Mesendoderm (in vitro differentiated cells): Measurements from ENCODE around the gene IKBKE. TPM values are rescaled to one million over a fixed set of nuclear protein-coding genes. Genes with fewer than 3 reads are reported as not detected.

ENCODE experiments used
- DNase-seq: peaks from one replicate; pipeline ENCODE4 v3.0.0; 2013
- H2AK5ac ChIP-seq: 2 replicates; pipeline ENCODE4 v1.6.1; 2013; ENCODE audit warnings: low read length, inconsistent platforms
- H2BK120ac ChIP-seq: 2 replicates; pipeline ENCODE4 v1.6.1; 2013; ENCODE audit warnings: low read depth, mild to moderate bottlenecking, low read length, moderate library complexity, mixed read lengths
- H2BK15ac ChIP-seq: replicated peaks from 2 replicates; pipeline ENCODE4 v1.6.1; 2013; ENCODE audit warnings: low read depth, mild to moderate bottlenecking, moderate library complexity
- H2BK5ac ChIP-seq: 2 replicates; pipeline ENCODE4 v1.6.1; 2013; ENCODE audit warnings: low read length, inconsistent platforms
- H3K18ac ChIP-seq: 2 replicates; pipeline ENCODE4 v1.6.1; 2013; ENCODE audit warnings: mild to moderate bottlenecking, low read length, mixed read lengths
- H3K23ac ChIP-seq: one replicate; pipeline ENCODE4 v1.6.1; 2013; ENCODE audit warnings: low read length
- H3K27ac ChIP-seq: 2 replicates; pipeline ENCODE4 v1.5.1; 2013; ENCODE audit warnings: low read depth, mild to moderate bottlenecking, inconsistent platforms, low read length, moderate library complexity
- H3K27me3 ChIP-seq: 2 replicates; pipeline ENCODE4 v1.6.1; 2013; ENCODE audit warnings: low read length, control low read depth, mild to moderate bottlenecking, inconsistent platforms; ENCODE audit not compliant: insufficient read depth, poor library complexity
- H3K36me3 ChIP-seq: 2 replicates; pipeline ENCODE4 v1.6.1; 2013; ENCODE audit warnings: low read length, inconsistent platforms; ENCODE audit not compliant: control insufficient read depth, insufficient read depth
- H3K4ac ChIP-seq: one replicate; pipeline ENCODE4 v1.6.1; 2013; ENCODE audit warnings: low read depth, mild to moderate bottlenecking, low read length, moderate library complexity
- H3K4me1 ChIP-seq: 2 replicates; pipeline ENCODE4 v1.6.1; 2013; ENCODE audit warnings: low read depth, low read length, inconsistent platforms; ENCODE audit not compliant: control insufficient read depth
- H3K4me2 ChIP-seq: 2 replicates; pipeline ENCODE4 v1.6.1; 2013; ENCODE audit warnings: low read length
- H3K4me3 ChIP-seq: 2 replicates; pipeline ENCODE4 v1.5.1; 2013; ENCODE audit warnings: mild to moderate bottlenecking, low read length
- H3K56ac ChIP-seq: one replicate; pipeline ENCODE4 v1.6.1; 2013; ENCODE audit warnings: low read length
- H3K79me1 ChIP-seq: 2 replicates; pipeline ENCODE4 v1.6.1; 2013; ENCODE audit warnings: low read length, inconsistent platforms
- H3K79me2 ChIP-seq: 2 replicates; pipeline ENCODE4 v1.6.1; 2013; ENCODE audit warnings: mild to moderate bottlenecking, low read length; ENCODE audit not compliant: control insufficient read depth, insufficient read depth
- H3K9ac ChIP-seq: 2 replicates; pipeline ENCODE4 v1.6.1; 2013; ENCODE audit warnings: low read length, inconsistent platforms
- H4K5ac ChIP-seq: one replicate; pipeline ENCODE4 v1.6.1; 2013; ENCODE audit warnings: low read length
- H4K8ac ChIP-seq: one replicate; pipeline ENCODE4 v1.6.1; 2013; ENCODE audit warnings: low read depth, mild to moderate bottlenecking, control low read depth, low read length, moderate library complexity
- WGBS: extraction: QIAGEN DNeasy Blood & Tissue Kit; methylation state at CpG from one replicate; pipeline ENCODE4 v1.1.7; 2013; ENCODE audit warnings: low lambda C conversion rate, missing lambda C conversion rate; ENCODE audit not compliant: insufficient coverage; ENCODE audit errors: extremely low coverage; 5-methylcytosine and 5-hydroxymethylcytosine counted together
- polyA plus RNA-seq, 2 experiments: library from polyadenylated mRNA; stranded (reverse); fragments of 200-250 nt; gene quantifications; one replicate each; pipeline ENCODE4 v1.2.3, GENCODE V29; 2013

IKBKE gene
- 3.7 TPM for polyA plus RNA-seq (2013, experiment 1 of 2)
- 3.8 TPM for polyA plus RNA-seq (2013, experiment 2 of 2)

- Histone ChIP-seq H2BK120ac (no peak within 1 kb of the TSS), H2BK5ac (peak within 1 kb of the TSS; percentile 82)
- DNase-seq, result peak; percentile 89
These were observed at the start of gene IKBKE for GRCh38 chr1:206469933-206470691. Gene IKBKE, plus strand, starts transcription at chr1:206470476. Its CDS starts 2,752 bp downstream, at chr1:206473228.

GRCh38 chr1:206421616-206422340, 48.5 kb upstream of the IKBKE start:
- no peak overlapping the region for H3K4me3 ChIP-seq
- DNase-seq, result no peak
- H2BK120ac ChIP-seq, result no peak overlapping the region
- H3K9ac ChIP-seq, result no peak overlapping the region
- no CpG with 5 or more reads among the region's 11 CpGs for WGBS
- no peak overlapping the region for H3K27ac ChIP-seq
- H3K27me3 ChIP-seq, result no peaks in the 10 kb centered on the region
- no peak overlapping the region for H3K4ac ChIP-seq
- no peak overlapping the region for H3K18ac ChIP-seq
- H4K5ac ChIP-seq, result no peak overlapping the region
- H2AK5ac ChIP-seq, result no peak overlapping the region
- H4K8ac ChIP-seq, result no peak overlapping the region
- no peaks in the 10 kb centered on the region for H3K4me1 ChIP-seq
- no peak overlapping the region for H3K23ac ChIP-seq
- no peak overlapping the region for H2BK5ac ChIP-seq
- H3K4me2 ChIP-seq, result no peak overlapping the region
- no peaks in the 10 kb centered on the region for H3K36me3 ChIP-seq
- H2BK15ac ChIP-seq, result no peak overlapping the region
- no peaks in the 10 kb centered on the region for H3K79me1 ChIP-seq
- H3K79me2 ChIP-seq, result no peaks in the 10 kb centered on the region
- no peak overlapping the region for H3K56ac ChIP-seq

More at GRCh38 chr1:206469933-206470691, at the start of gene IKBKE:
- H3K9ac ChIP-seq, result peak within 1 kb of the TSS; percentile 63
- no peak within 1 kb of the TSS for H2AK5ac ChIP-seq
- H4K5ac ChIP-seq, result no peak within 1 kb of the TSS
- H3K36me3 ChIP-seq, result no peaks in the 10 kb centered on the region
- no peak within 1 kb of the TSS for H2BK15ac ChIP-seq
- H3K4me3 ChIP-seq, result peak within 1 kb of the TSS; percentile 53
- peak within 1 kb of the TSS; percentile 65 for H3K4ac ChIP-seq
- no peaks in the 10 kb centered on the region for H3K79me1 ChIP-seq
- H3K18ac ChIP-seq, result peak within 1 kb of the TSS; percentile 12
- H4K8ac ChIP-seq, result no peak within 1 kb of the TSS
- H3K27ac ChIP-seq, result peak within 1 kb of the TSS; percentile 40
- WGBS, result no CpG with 5 or more reads among the region's 10 CpGs
- peak within 1 kb of the TSS; percentile 92 for H3K4me2 ChIP-seq
- H3K23ac ChIP-seq, result no peak within 1 kb of the TSS
- H3K4me1 ChIP-seq, result peaks cover 20% of the 10 kb centered on the region
- no peaks in the 10 kb centered on the region for H3K79me2 ChIP-seq
- H3K56ac ChIP-seq, result peak within 1 kb of the TSS; percentile 89
- H3K27me3 ChIP-seq, result no peaks in the 10 kb centered on the region

- H3K56ac ChIP-seq, result no peak overlapping the region
- DNase-seq, result no peak
- no peak overlapping the region for H4K8ac ChIP-seq
- no peak overlapping the region for H3K4ac ChIP-seq
- no peak overlapping the region for H2AK5ac ChIP-seq
- H3K18ac ChIP-seq, result no peak overlapping the region
- H3K79me2 ChIP-seq, result no peaks in the 10 kb centered on the region
- H2BK5ac ChIP-seq, result no peak overlapping the region
- no CpG with 5 or more reads among the region's 1 CpG for WGBS
- H3K79me1 ChIP-seq, result no peaks in the 10 kb centered on the region
- H3K27ac ChIP-seq, result no peak overlapping the region
- no peak overlapping the region for H3K9ac ChIP-seq
- H4K5ac ChIP-seq, result no peak overlapping the region
- no peak overlapping the region for H2BK15ac ChIP-seq
- no peaks in the 10 kb centered on the region for H3K36me3 ChIP-seq
- no peak overlapping the region for H3K23ac ChIP-seq
- H3K4me1 ChIP-seq, result no peaks in the 10 kb centered on the region
- no peak overlapping the region for H2BK120ac ChIP-seq
- H3K4me2 ChIP-seq, result no peak overlapping the region
- H3K27me3 ChIP-seq, result no peaks in the 10 kb centered on the region
- H3K4me3 ChIP-seq, result no peak overlapping the region
These were observed 47.8 kb upstream of the IKBKE start for GRCh38 chr1:206422525-206422924.

GRCh38 chr1:206427291-206427690, 43.0 kb upstream of the IKBKE start:
- H2BK120ac ChIP-seq, result no peak overlapping the region
- H3K4ac ChIP-seq, result no peak overlapping the region
- H4K5ac ChIP-seq, result no peak overlapping the region
- no peak overlapping the region for H3K4me3 ChIP-seq
- H3K4me1 ChIP-seq, result no peaks in the 10 kb centered on the region
- H3K4me2 ChIP-seq, result no peak overlapping the region
- H3K56ac ChIP-seq, result no peak overlapping the region
- H3K27ac ChIP-seq, result no peak overlapping the region
- H3K79me1 ChIP-seq, result no peaks in the 10 kb centered on the region
- H4K8ac ChIP-seq, result no peak overlapping the region
- peaks cover 3% of the 10 kb centered on the region for H3K36me3 ChIP-seq
- no peak overlapping the region for H3K18ac ChIP-seq
- no peaks in the 10 kb centered on the region for H3K79me2 ChIP-seq
- no peak overlapping the region for H2AK5ac ChIP-seq
- H3K27me3 ChIP-seq, result no peaks in the 10 kb centered on the region
- no peak for DNase-seq
- H2BK15ac ChIP-seq, result no peak overlapping the region
- H2BK5ac ChIP-seq, result no peak overlapping the region
- no peak overlapping the region for H3K23ac ChIP-seq
- H3K9ac ChIP-seq, result no peak overlapping the region
- WGBS, result no CpG with 5 or more reads among the region's 6 CpGs

- DNase-seq, result no peak
- Histone ChIP-seq H3K9ac (no peak overlapping the region), H3K27ac (no peak overlapping the region)
These were observed 40.9 kb upstream of the IKBKE start for GRCh38 chr1:206429421-206429820.

More at GRCh38 chr1:206429421-206429820, 40.9 kb upstream of the IKBKE start:
- Histone ChIP-seq H2BK15ac (no peak overlapping the region), H4K5ac (no peak overlapping the region), H3K27me3 (no peaks in the 10 kb centered on the region), H3K4me2 (no peak overlapping the region), H3K4ac (no peak overlapping the region), H3K4me1 (no peaks in the 10 kb centered on the region), H3K36me3 (peaks cover 3% of the 10 kb centered on the region), H3K23ac (no peak overlapping the region), H3K79me2 (no peaks in the 10 kb centered on the region), H2BK5ac (no peak overlapping the region), H2AK5ac (no peak overlapping the region), H3K4me3 (no peak overlapping the region), H3K18ac (no peak overlapping the region), H4K8ac (no peak overlapping the region), H3K56ac (no peak overlapping the region), H2BK120ac (no peak overlapping the region), H3K79me1 (no peaks in the 10 kb centered on the region)
- 100% methylated on average over 1 of the region's 4 CpGs for WGBS
